HG03139 (cell line): Measurements from ENCODE around the gene PIGL.
"Not testable (repeated sequence)": the region's sequence is repeated elsewhere in the genome, so short reads cannot be mapped to it uniquely, and the experiment has no call there.

Source experiments
- ATAC-seq: cut with Tn5 transposase; IDR thresholded peaks from one replicate; pipeline ENCODE4 v1.9.1; 2021; ENCODE audit not compliant: unreplicated experiment

The PIGL gene

GRCh38 chr17:16304830-16305229 lies 87.8 kb downstream of the PIGL start:
- no peak for ATAC-seq

GRCh38 chr17:16306211-16306610 lies 89.2 kb downstream of the PIGL start:
- ATAC-seq: no peak

- ATAC-seq: not testable (repeated sequence)
Measured at GRCh38 chr17:16312061-16312460, 95.1 kb downstream of the PIGL start.

- no peak for ATAC-seq
Measured at GRCh38 chr17:16313139-16314090, 96.4 kb downstream of the PIGL start.

GRCh38 chr17:16314189-16314588 lies 97.2 kb downstream of the PIGL start:
- no peak for ATAC-seq

GRCh38 chr17:16314859-16315258 lies 97.8 kb downstream of the PIGL start:
- no peak for ATAC-seq

GRCh38 chr17:16319969-16320368 lies 103.0 kb downstream of the PIGL start:
- no peak for ATAC-seq

- no peak for ATAC-seq
Measured at GRCh38 chr17:16322636-16323035, 105.6 kb downstream of the PIGL start.

GRCh38 chr17:16325964-16326363 lies 109.0 kb downstream of the PIGL start:
- no peak for ATAC-seq

GRCh38 chr17:16327018-16327417 lies 110.0 kb downstream of the PIGL start:
- ATAC-seq: no peak

GRCh38 chr17:16328997-16329396 lies 112.0 kb downstream of the PIGL start:
- ATAC-seq: no peak

GRCh38 chr17:16329519-16330271 lies 112.7 kb downstream of the PIGL start:
- ATAC-seq: no peak

- no peak for ATAC-seq
Measured at GRCh38 chr17:16338391-16338790, 121.4 kb downstream of the PIGL start.

- no peak for ATAC-seq
Measured at GRCh38 chr17:16339402-16339801, 122.4 kb downstream of the PIGL start.

- ATAC-seq: no peak
Measured at GRCh38 chr17:16339959-16340358, 122.9 kb downstream of the PIGL start.

GRCh38 chr17:16342979-16343378 lies 126.0 kb downstream of the PIGL start:
- ATAC-seq: no peak

- no peak for ATAC-seq
Measured at GRCh38 chr17:16343569-16343968, 126.6 kb downstream of the PIGL start.

- ATAC-seq: no peak
Measured at GRCh38 chr17:16345565-16345964, 128.6 kb downstream of the PIGL start.

GRCh38 chr17:16346721-16347271 lies 129.8 kb downstream of the PIGL start:
- ATAC-seq: no peak

GRCh38 chr17:16348586-16348985 lies 131.6 kb downstream of the PIGL start:
- no peak for ATAC-seq

GRCh38 chr17:16349431-16349830 lies 132.4 kb downstream of the PIGL start:
- ATAC-seq: no peak

- no peak for ATAC-seq
Measured at GRCh38 chr17:16351831-16352230, 134.8 kb downstream of the PIGL start.
